HEK293 (cell line): Measurements from ENCODE around the gene SUSD6.

ENCODE experiments used
- CTCF ChIA-PET: fragments of 350-600 bp; formaldehyde crosslinking; extraction: SDS; loops from one replicate; lab custom pipeline; 2021; ENCODE audit warnings: antibody characterized with exemption; lab: Yijun Ruan, JAX
- POLR2A ChIA-PET: fragments of 300-600 bp; formaldehyde crosslinking; extraction: SDS; loops from one replicate; lab custom pipeline; 2020; ENCODE audit warnings: antibody characterized with exemption, inconsistent platforms; lab: Yijun Ruan, JAX
- H3K27ac ChIP-seq: fragments of 200-500 bp; sonication (Bioruptor generic); 2 replicates; pipeline ENCODE4 v1.5.1; 2014; ENCODE audit warnings: low read depth, low read length, control low read depth, inconsistent platforms; ENCODE audit errors: extremely low read depth
- H3K36me3 ChIP-seq, 2 experiments: fragments of 200-500 bp in 1 of 2; sonication (Bioruptor generic) in 1 of 2; 1 replicate in 1 of 2; 2 replicates in 1 of 2; pipeline ENCODE4 v1.5.1; 2014 to 2017; ENCODE audit warnings: inconsistent platforms in 2 of 2, low read length in 2 of 2; ENCODE audit not compliant: control insufficient read depth in 2 of 2, insufficient read depth in 1 of 2
- H3K4me1 ChIP-seq: fragments of 200-500 bp; sonication (Bioruptor generic); 2 replicates; pipeline ENCODE4 v1.5.1; 2014; ENCODE audit warnings: mild to moderate bottlenecking, low read length, inconsistent platforms; ENCODE audit not compliant: control insufficient read depth, insufficient read depth
- H3K4me3 ChIP-seq: 2 replicates; pipeline ENCODE4 v1.5.1; 2011; ENCODE audit warnings: low read depth, mild to moderate bottlenecking, control low read depth, low read length, moderate library complexity
- H3K9me3 ChIP-seq: fragments of 200-500 bp; sonication (Bioruptor generic); 2 replicates; pipeline ENCODE4 v1.5.1; 2014; ENCODE audit warnings: low read depth, low read length, inconsistent platforms; ENCODE audit not compliant: control insufficient read depth, insufficient read depth
- EGR2 ChIP-seq: fragments of 450-650 bp; formaldehyde crosslinking; IDR thresholded peaks from 2 replicates; pipeline ENCODE4 v1.5.1; 2016; ENCODE audit warnings: low read depth, missing biosample characterization, missing genetic modification characterization
- GFI1B ChIP-seq: fragments of 450-650 bp; formaldehyde crosslinking; IDR thresholded peaks from 2 replicates; pipeline ENCODE4 v1.5.1; 2016; ENCODE audit warnings: missing biosample characterization, missing genetic modification characterization
- IKZF3 ChIP-seq: fragments of 450-650 bp; IDR thresholded peaks from 2 replicates; pipeline ENCODE4 v1.5.0; 2018; ENCODE audit warnings: missing biosample characterization, mild to moderate bottlenecking, missing genetic modification characterization, moderate library complexity
- KLF1 ChIP-seq: fragments of 450-650 bp; formaldehyde crosslinking; IDR thresholded peaks from 2 replicates; pipeline ENCODE4 v1.5.1; 2016; ENCODE audit warnings: missing biosample characterization, missing genetic modification characterization
- OSR2 ChIP-seq: fragments of 450-650 bp; formaldehyde crosslinking; IDR thresholded peaks from 2 replicates; pipeline ENCODE4 v1.5.1; 2016; ENCODE audit warnings: missing biosample characterization, missing genetic modification characterization
- PRDM1 ChIP-seq: fragments of 450-650 bp; formaldehyde crosslinking; IDR thresholded peaks from 2 replicates; pipeline ENCODE4; 2016; ENCODE audit warnings: missing biosample characterization, missing genetic modification characterization
- SCRT1 ChIP-seq: fragments of 450-650 bp; formaldehyde crosslinking; IDR thresholded peaks from 2 replicates; pipeline ENCODE4 v1.5.1; 2016; ENCODE audit warnings: missing biosample characterization, missing genetic modification characterization, borderline replicate concordance
- TRIM28 ChIP-seq: IDR thresholded peaks from 2 replicates; pipeline ENCODE4 v1.6.1; 2011; ENCODE audit warnings: low read length, control low read depth, borderline replicate concordance
- YY2 ChIP-seq: fragments of 450-650 bp; formaldehyde crosslinking; IDR thresholded peaks from 2 replicates; pipeline ENCODE4 v1.5.1; 2016; ENCODE audit warnings: missing biosample characterization, missing genetic modification characterization
- ZBTB20 ChIP-seq: fragments of 450-650 bp; formaldehyde crosslinking; IDR thresholded peaks from 2 replicates; pipeline ENCODE4 v1.5.1; 2016; ENCODE audit warnings: missing biosample characterization, missing genetic modification characterization
- ZBTB7A ChIP-seq: fragments of 450-650 bp; formaldehyde crosslinking; IDR thresholded peaks from 2 replicates; pipeline ENCODE4 v1.5.1; 2016; ENCODE audit warnings: low read depth, missing biosample characterization, missing genetic modification characterization
- ZFHX2 ChIP-seq: fragments of 450-650 bp; formaldehyde crosslinking; conservative IDR thresholded peaks from 2 replicates; pipeline ENCODE4 v1.5.1; 2016; ENCODE audit warnings: missing biosample characterization, missing genetic modification characterization
- ZFP3 ChIP-seq: fragments of 450-650 bp; formaldehyde crosslinking; IDR thresholded peaks from 2 replicates; pipeline ENCODE4 v1.5.1; 2016; ENCODE audit warnings: low read depth, missing biosample characterization, missing genetic modification characterization
- ZFP37 ChIP-seq: fragments of 450-650 bp; formaldehyde crosslinking; IDR thresholded peaks from 2 replicates; pipeline ENCODE4 v1.5.1; 2016; ENCODE audit warnings: missing biosample characterization, missing genetic modification characterization
- ZIC2 ChIP-seq: fragments of 450-650 bp; formaldehyde crosslinking; IDR thresholded peaks from 2 replicates; pipeline ENCODE4 v1.5.1; 2016; ENCODE audit warnings: missing biosample characterization, missing genetic modification characterization
- ZNF140 ChIP-seq: fragments of 450-650 bp; formaldehyde crosslinking; IDR thresholded peaks from 2 replicates; pipeline ENCODE4 v1.5.1; 2016; ENCODE audit warnings: missing biosample characterization, missing genetic modification characterization
- ZNF223 ChIP-seq: fragments of 450-650 bp; formaldehyde crosslinking; IDR thresholded peaks from 2 replicates; pipeline ENCODE4 v1.5.1; 2016; ENCODE audit warnings: missing biosample characterization, missing genetic modification characterization
- ZNF24 ChIP-seq: fragments of 450-650 bp; formaldehyde crosslinking; IDR thresholded peaks from 2 replicates; pipeline ENCODE4 v1.5.1; 2016; ENCODE audit warnings: missing biosample characterization, missing genetic modification characterization
- ZNF248 ChIP-seq: fragments of 450-650 bp; formaldehyde crosslinking; IDR thresholded peaks from 2 replicates; pipeline ENCODE4 v1.5.1; 2017; ENCODE audit warnings: missing biosample characterization, missing genetic modification characterization
- ZNF394 ChIP-seq: fragments of 450-650 bp; formaldehyde crosslinking; IDR thresholded peaks from 2 replicates; pipeline ENCODE4 v1.5.1; 2016; ENCODE audit warnings: missing biosample characterization, missing genetic modification characterization, mild to moderate bottlenecking, moderate library complexity, borderline replicate concordance
- ZNF423 ChIP-seq: fragments of 450-650 bp; formaldehyde crosslinking; IDR thresholded peaks from 2 replicates; pipeline ENCODE4 v1.5.1; 2016; ENCODE audit warnings: missing biosample characterization, missing genetic modification characterization
- ZNF707 ChIP-seq: fragments of 450-650 bp; formaldehyde crosslinking; IDR thresholded peaks from 2 replicates; pipeline ENCODE4 v1.5.1; 2016; ENCODE audit warnings: missing biosample characterization, missing genetic modification characterization
- ZNF776 ChIP-seq: fragments of 450-650 bp; formaldehyde crosslinking; IDR thresholded peaks from 2 replicates; pipeline ENCODE4 v1.5.0; 2017; ENCODE audit warnings: missing biosample characterization, missing genetic modification characterization, borderline replicate concordance
- TF ChIP-seq, protein P1 (sequence below): fragments of 450-650 bp; formaldehyde crosslinking; IDR thresholded peaks from 2 replicates; pipeline ENCODE4 v1.5.1; 2016; ENCODE audit warnings: missing biosample characterization, missing genetic modification characterization
- TF ChIP-seq, protein P2 (sequence below): fragments of 450-650 bp; formaldehyde crosslinking; IDR thresholded peaks from 2 replicates; pipeline ENCODE4 v1.5.1; 2016; ENCODE audit warnings: missing biosample characterization, missing genetic modification characterization, low read depth

Gene SUSD6

DNA sequence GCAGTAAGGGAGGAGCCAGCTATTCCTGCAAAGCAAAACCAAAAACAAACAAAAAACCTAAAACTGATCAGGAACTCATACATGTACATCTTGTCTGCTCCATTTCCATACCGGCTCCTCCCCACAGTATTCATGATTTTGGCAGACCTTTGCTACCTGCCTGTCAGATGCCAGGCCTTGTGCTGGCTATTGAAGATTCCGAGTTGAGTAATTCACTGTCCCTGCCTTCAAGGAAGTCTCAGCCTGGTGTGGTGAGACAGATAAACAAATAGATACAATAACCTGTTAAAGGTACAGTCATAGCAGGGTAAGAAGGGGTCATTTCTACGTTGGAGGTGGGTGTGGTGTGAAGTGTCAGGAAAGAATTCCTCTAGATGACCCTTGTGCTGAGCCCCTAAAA is 42.7 kb downstream of the SUSD6 start:
- ChIA-PET POLR2A (no interaction called here), CTCF (no interaction called here)
- Histone ChIP-seq H3K36me3 (peaks cover 0 to 4% of the 10 kb centered on the region in 2 experiments; a peak in 1 of 3 replicates), H3K4me1 (peaks cover 14% of the 10 kb centered on the region), H3K4me3 (no peak overlapping the region), H3K27ac (no peak overlapping the region), H3K9me3 (no peaks in the 10 kb centered on the region)
- no peak for TF ChIP-seq ZNF248 (tag by site-specific recombination)

DNA sequence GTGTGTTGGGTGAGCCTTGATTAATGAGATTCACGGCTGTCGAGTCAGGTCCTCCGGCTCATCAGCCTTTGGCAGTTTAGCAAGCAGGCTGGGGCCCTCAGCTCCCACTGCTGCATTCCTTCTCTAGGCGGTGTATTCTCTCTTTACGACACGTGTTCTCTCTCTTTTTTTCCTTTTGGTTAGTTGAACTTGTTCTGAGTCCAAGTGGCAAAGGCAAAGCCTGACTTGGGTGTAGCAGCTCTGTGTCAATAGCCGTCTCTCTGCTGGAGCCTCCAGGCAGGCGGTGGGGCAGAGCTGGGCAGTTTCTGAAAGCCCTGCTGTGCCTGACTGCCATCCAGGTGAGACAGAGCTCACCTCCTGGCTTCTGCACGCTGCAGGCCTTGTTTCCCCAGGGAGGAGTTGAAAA is 46.6 kb downstream of the SUSD6 start:
- CTCF ChIA-PET, result interaction anchor here (0.6 to 1.6 kb wide), 3 partner anchors 10 to 69 kb away, joined by 3 to 4 read pairs (median 4); no protein-coding TSS in a partner anchor
- H3K4me3 ChIP-seq, result no peak overlapping the region
- no peaks in the 10 kb centered on the region for H3K9me3 ChIP-seq
- no peak for TF ChIP-seq ZNF223 (tag by site-specific recombination)
- TF ChIP-seq ZNF423 (tag by site-specific recombination), result no peak
- TF ChIP-seq KLF1 (tag by site-specific recombination), result peak; percentile 78
- TF ChIP-seq OSR2 (tag by site-specific recombination), result no peak
- no peak for TF ChIP-seq ZBTB20 (tag by site-specific recombination)
- TF ChIP-seq ZIC2 (tag by site-specific recombination), result peak; percentile 79
- TF ChIP-seq, all 188 proteins: peak for 2
- peaks cover 16% of the 10 kb centered on the region for H3K4me1 ChIP-seq
- POLR2A ChIA-PET, result interaction anchor here (1.0 kb wide), 1 partner anchor 46 kb away, joined by 4 read pairs; the partner anchor contains the start of gene SUSD6
- no peak overlapping the region for H3K27ac ChIP-seq
- peaks cover 0 to 8% of the 10 kb centered on the region in 2 experiments; a peak in 2 of 3 replicates for H3K36me3 ChIP-seq

DNA sequence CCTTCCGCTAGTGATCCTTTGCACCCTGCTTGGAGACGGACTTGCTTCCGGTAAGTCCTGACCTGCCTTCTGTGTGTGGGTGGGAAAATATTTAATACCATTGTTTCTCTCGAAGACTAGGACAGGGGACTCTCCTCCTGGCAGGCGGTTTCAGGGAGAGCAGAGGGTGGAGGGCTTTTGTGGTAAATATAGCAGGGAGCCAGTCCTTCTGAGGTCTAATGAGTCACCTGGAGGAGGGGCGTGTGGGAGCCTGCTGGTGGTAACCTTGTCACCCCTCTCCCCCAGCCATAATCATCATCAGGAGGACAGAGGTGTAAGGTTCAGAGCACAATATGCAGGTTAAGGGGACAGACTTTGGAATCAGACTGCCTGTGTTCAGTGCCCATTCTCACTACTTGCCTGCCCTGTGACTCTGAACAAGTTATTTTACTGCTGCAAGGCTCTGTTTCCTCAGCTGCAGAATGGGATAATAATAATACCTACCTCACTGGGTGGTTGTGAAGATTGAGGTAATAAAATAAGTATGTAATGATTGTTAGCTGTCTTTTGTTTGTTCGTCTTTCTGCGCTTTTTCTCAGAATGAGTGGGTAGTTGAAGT is 47.4 kb downstream of the SUSD6 start:
- Histone ChIP-seq H3K9me3 (no peaks in the 10 kb centered on the region), H3K36me3 (peaks cover 0 to 8% of the 10 kb centered on the region in 2 experiments; a peak in 2 of 3 replicates), H3K4me3 (no peak overlapping the region), H3K27ac (no peak overlapping the region), H3K4me1 (peaks cover 16% of the 10 kb centered on the region)
- ChIA-PET CTCF (interaction anchor here (1.0 to 1.6 kb wide), 2 partner anchors 9 to 68 kb away, joined by 3 to 4 read pairs; no protein-coding TSS in a partner anchor), POLR2A (no interaction called here)
- TF ChIP-seq YY2 (tag by site-specific recombination), result no peak
- no peak for TF ChIP-seq ZNF24
- TF ChIP-seq ZBTB20 (tag by site-specific recombination), result no peak
- no peak for TF ChIP-seq ZNF394 (tag by site-specific recombination)
- TF ChIP-seq ZBTB7A (tag by site-specific recombination), result no peak
- TF ChIP-seq PRDM1 (tag by site-specific recombination), result no peak
- peak; percentile 46 for TF ChIP-seq ZFHX2
- TF ChIP-seq ZNF707, result no peak
- TF ChIP-seq EGR2 (tag by site-specific recombination), result peak; percentile 73
- no peak for TF ChIP-seq ZNF223 (tag by site-specific recombination)

DNA sequence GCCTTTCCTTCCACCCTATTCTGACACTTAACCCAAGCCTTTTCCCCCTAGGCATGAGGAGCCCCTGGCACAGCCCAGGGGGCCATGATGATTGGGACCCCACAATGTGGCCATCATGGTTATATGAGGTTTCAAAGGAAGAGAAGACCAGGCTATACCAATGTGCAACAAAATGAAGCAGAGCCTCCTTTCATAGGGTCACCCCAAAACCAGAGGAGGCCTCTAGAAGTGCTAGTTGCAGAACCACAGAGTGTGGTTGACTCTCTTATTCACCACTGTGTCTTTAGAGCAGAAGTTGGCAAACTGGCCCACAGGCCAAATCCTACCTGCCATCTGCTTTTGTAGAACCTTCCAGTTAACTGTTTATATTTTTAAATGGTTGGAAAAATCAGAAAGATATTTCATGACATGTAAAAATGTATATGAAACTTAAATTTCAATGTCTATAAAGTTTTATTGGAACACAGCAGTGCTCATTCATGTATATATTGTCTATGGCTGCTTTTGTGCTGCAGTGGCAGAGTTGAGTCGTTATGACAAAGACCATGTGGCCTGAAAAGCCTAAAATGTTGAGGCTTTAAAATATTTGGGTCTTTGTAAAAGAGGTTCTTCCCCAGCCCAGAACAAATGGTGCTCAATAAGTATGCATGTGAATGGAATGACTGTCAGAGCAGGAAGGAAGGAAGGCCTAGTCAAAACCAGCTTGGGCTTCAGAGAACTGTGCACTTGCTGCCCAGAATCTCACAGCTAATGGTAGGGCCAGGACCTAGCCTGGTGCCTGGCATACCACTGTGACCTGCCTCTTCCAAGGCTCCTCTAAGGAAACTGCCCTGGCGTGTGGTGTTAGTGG is 49.2 kb downstream of the SUSD6 start:
- POLR2A ChIA-PET, result interaction anchor here (0.6 kb wide), 1 partner anchor 49 kb away, joined by 4 read pairs; the partner anchor contains the start of gene SUSD6
- H3K36me3 ChIP-seq, result peaks cover 0 to 8% of the 10 kb centered on the region in 2 experiments; a peak in 2 of 3 replicates
- H3K4me3 ChIP-seq, result no peak overlapping the region
- H3K27ac ChIP-seq, result no peak overlapping the region
- H3K9me3 ChIP-seq, result no peaks in the 10 kb centered on the region
- peaks cover 19% of the 10 kb centered on the region for H3K4me1 ChIP-seq
- CTCF ChIA-PET, result no interaction called here
- TF ChIP-seq GFI1B (tag by site-specific recombination) (no peak), IKZF3 (tag by site-specific recombination) (no peak), SCRT1 (no peak), TRIM28 (no peak), ZNF140 (no peak), ZNF394 (tag by site-specific recombination) (no peak), ZFP37 (no peak), ZNF776 (tag by site-specific recombination) (no peak), ZFP3 (no peak), ZNF707 (no peak)
- TF ChIP-seq, protein P1, sequence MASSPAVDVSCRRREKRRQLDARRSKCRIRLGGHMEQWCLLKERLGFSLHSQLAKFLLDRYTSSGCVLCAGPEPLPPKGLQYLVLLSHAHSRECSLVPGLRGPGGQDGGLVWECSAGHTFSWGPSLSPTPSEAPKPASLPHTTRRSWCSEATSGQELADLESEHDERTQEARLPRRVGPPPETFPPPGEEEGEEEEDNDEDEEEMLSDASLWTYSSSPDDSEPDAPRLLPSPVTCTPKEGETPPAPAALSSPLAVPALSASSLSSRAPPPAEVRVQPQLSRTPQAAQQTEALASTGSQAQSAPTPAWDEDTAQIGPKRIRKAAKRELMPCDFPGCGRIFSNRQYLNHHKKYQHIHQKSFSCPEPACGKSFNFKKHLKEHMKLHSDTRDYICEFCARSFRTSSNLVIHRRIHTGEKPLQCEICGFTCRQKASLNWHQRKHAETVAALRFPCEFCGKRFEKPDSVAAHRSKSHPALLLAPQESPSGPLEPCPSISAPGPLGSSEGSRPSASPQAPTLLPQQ (tag by site-specific recombination), result no peak
- TF ChIP-seq, protein P2, sequence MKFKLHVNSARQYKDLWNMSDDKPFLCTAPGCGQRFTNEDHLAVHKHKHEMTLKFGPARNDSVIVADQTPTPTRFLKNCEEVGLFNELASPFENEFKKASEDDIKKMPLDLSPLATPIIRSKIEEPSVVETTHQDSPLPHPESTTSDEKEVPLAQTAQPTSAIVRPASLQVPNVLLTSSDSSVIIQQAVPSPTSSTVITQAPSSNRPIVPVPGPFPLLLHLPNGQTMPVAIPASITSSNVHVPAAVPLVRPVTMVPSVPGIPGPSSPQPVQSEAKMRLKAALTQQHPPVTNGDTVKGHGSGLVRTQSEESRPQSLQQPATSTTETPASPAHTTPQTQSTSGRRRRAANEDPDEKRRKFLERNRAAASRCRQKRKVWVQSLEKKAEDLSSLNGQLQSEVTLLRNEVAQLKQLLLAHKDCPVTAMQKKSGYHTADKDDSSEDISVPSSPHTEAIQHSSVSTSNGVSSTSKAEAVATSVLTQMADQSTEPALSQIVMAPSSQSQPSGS (tag by site-specific recombination), result no peak
